22Rv1 (cell line): ENCODE measurements around the gene RAB5B.

ENCODE experiments used
- CTCF ChIP-seq: fragments of 450-650 bp; IDR thresholded peaks from 2 replicates; pipeline ENCODE4 v1.5.1; 2017; ENCODE audit warnings: mild to moderate bottlenecking
- ZFX ChIP-seq: fragments of 450-650 bp; IDR thresholded peaks from 2 replicates; pipeline ENCODE4 v1.6.1; 2017; ENCODE audit warnings: antibody characterized with exemption, borderline replicate concordance

- no peak for TF ChIP-seq CTCF
- TF ChIP-seq ZFX: no peak
These were observed 40.6 kb upstream of the RAB5B start for GRCh38 chr12:55933169-55933798.
